ENCODE results near the gene MRC2.

DNA sequence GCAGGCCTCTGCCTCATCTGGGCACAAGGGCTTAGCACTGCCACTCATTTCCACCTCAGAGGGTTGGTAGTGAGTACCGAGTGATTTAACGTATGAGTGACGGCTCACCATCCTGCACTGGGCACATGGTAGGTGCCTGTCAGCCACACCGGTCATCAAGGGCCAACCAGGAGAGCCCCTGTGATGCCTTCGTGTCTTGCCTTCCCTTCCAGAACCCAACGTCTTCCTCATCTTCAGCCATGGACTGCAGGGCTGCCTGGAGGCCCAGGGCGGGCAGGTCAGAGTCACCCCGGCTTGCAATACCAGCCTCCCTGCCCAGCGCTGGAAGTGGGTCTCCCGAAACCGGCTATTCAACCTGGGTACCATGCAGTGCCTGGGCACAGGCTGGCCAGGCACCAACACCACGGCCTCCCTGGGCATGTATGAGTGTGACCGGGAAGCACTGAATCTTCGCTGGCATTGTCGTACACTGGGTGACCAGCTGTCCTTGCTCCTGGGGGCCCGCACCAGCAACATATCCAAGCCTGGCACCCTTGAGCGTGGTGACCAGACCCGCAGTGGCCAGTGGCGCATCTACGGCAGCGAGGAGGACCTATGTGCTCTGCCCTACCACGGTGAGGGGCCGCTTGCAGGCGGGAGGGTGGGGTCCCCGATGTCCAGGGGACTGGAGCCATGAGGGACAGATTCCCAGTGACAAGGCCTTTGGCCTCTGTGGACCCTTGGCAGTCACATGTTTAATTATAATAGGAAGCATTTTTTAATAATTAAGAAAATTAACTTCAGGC, 37.1 kb downstream of the MRC2 start:
- TF ChIP-seq, protein P1, sequence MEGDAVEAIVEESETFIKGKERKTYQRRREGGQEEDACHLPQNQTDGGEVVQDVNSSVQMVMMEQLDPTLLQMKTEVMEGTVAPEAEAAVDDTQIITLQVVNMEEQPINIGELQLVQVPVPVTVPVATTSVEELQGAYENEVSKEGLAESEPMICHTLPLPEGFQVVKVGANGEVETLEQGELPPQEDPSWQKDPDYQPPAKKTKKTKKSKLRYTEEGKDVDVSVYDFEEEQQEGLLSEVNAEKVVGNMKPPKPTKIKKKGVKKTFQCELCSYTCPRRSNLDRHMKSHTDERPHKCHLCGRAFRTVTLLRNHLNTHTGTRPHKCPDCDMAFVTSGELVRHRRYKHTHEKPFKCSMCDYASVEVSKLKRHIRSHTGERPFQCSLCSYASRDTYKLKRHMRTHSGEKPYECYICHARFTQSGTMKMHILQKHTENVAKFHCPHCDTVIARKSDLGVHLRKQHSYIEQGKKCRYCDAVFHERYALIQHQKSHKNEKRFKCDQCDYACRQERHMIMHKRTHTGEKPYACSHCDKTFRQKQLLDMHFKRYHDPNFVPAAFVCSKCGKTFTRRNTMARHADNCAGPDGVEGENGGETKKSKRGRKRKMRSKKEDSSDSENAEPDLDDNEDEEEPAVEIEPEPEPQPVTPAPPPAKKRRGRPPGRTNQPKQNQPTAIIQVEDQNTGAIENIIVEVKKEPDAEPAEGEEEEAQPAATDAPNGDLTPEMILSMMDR (IDR thresholded peaks at IDR 0.05; ENCODE audit: borderline replicate concordance, extremely low read depth, low read length, poor library complexity, severe bottlenecking), result no peak
- no peak for TF ChIP-seq EZH2 (IDR thresholded peaks at IDR 0.05; ENCODE audit: borderline replicate concordance, low read depth, low read length, severe bottlenecking)
